HFFc6 (cell line): ENCODE data around the gene PPP3CA. TPM values are rescaled to one million over a fixed set of nuclear protein-coding genes. Genes with fewer than 3 reads are reported as not detected.

Source experiments
- DNase-seq: peaks from one replicate; pipeline ENCODE4 v3.0.0-alpha.2; 2018
- H3K27ac Mint-ChIP-seq: 2 replicates; pipeline ENCODE4 v1.8.0; 2020; ENCODE audit warnings: mild to moderate bottlenecking, mixed read lengths
- H3K27me3 Mint-ChIP-seq: 2 replicates; pipeline ENCODE4 v1.8.0; 2021; ENCODE audit warnings: mild to moderate bottlenecking, moderate library complexity, mixed read lengths; ENCODE audit not compliant: insufficient read depth
- H3K36me3 Mint-ChIP-seq: 2 replicates; pipeline ENCODE4 v1.8.0; 2021; ENCODE audit warnings: low read depth, mixed read lengths
- H3K4me1 Mint-ChIP-seq: 2 replicates; pipeline ENCODE4 v1.8.0; 2020; ENCODE audit warnings: low read depth, mixed read lengths
- H3K4me3 Mint-ChIP-seq: 2 replicates; pipeline ENCODE4 v1.8.0; 2020; ENCODE audit warnings: mild to moderate bottlenecking, moderate library complexity, mixed read lengths
- H3K9me3 Mint-ChIP-seq: 2 replicates; pipeline ENCODE4 v1.8.0; 2020; ENCODE audit warnings: mild to moderate bottlenecking, mixed read lengths
- total RNA-seq, 6 experiments: library from RNA; stranded (reverse); fragmentation: NEBNext Ultra II Directional; extraction: Animal tissue kit (Norgen Biotek cat#: 25700); gene quantifications; 2 replicates in 1 of 6; 3 replicates in 5 of 6; pipeline ENCODE4 v1.2.3, GENCODE V29; 2021
- TF ChIP-seq, protein P1 (sequence below): fragments of 200-600 bp; sonication (generic); IDR thresholded peaks from 2 replicates; pipeline ENCODE4 v1.5.0; 2021; ENCODE audit warnings: antibody characterized with exemption, mild to moderate bottlenecking

PPP3CA gene
- total RNA-seq, 6 experiments from 2014 or later: 45.9 to 59.6 (median 55.0) TPM

DNA sequence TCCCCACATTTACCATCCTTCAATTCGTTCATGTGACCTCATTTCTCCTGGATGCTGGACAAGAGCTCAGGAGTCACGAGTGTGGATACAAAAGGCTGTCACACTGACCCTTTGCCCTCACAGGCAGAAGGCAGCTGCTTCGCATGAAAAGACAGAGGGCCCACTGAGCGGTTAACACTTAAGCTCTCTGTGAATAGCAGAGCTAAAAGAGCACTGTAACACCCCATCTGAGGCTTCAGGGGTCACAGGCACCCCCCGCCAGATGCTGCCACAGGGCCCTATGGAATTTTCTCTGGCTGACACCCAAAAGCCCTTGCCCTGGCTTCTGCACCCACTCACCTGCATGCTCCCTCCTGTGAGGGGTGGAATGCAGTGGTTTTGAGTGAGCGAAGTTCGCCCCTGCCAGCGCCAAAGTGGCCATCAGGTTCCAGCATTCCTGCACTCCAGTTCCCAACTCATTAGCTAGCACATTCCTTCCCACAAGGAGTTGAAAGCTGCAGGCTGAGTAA, 360.9 kb downstream of the PPP3CA start:
- H3K27me3 Mint-ChIP-seq: peaks cover 7% of the 10 kb centered on the region; the same call in 1 of the 2 replicates
- H3K9me3 Mint-ChIP-seq: no peaks in the 10 kb centered on the region
- H3K36me3 Mint-ChIP-seq: no peaks in the 10 kb centered on the region
- H3K4me3 Mint-ChIP-seq: no peak overlapping the region
- no peak for DNase-seq
- TF ChIP-seq, protein P1, sequence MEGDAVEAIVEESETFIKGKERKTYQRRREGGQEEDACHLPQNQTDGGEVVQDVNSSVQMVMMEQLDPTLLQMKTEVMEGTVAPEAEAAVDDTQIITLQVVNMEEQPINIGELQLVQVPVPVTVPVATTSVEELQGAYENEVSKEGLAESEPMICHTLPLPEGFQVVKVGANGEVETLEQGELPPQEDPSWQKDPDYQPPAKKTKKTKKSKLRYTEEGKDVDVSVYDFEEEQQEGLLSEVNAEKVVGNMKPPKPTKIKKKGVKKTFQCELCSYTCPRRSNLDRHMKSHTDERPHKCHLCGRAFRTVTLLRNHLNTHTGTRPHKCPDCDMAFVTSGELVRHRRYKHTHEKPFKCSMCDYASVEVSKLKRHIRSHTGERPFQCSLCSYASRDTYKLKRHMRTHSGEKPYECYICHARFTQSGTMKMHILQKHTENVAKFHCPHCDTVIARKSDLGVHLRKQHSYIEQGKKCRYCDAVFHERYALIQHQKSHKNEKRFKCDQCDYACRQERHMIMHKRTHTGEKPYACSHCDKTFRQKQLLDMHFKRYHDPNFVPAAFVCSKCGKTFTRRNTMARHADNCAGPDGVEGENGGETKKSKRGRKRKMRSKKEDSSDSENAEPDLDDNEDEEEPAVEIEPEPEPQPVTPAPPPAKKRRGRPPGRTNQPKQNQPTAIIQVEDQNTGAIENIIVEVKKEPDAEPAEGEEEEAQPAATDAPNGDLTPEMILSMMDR: no peak
- H3K4me1 Mint-ChIP-seq: peaks cover 30% of the 10 kb centered on the region
- H3K27ac Mint-ChIP-seq: no peak overlapping the region

DNA sequence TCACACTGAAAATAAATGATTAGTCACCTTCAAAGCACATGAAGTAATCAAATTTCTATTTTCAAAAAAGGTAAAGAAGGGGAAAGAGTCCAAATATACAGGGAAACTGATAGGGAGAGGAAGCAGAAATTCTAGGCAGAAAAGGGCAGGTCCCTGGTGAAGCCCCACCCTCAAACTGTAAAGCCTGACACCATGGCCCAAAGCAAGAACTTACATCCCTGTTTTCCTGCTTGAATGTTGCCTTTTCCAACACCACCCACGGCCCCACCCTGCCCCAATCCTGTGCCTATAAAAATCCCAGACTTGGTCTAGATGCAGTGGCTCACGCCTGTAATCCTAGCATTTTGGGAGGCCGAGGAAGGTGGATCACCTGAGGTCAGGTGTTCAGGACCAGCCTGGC, 361.8 kb downstream of the PPP3CA start:
- H3K9me3 Mint-ChIP-seq: no peaks in the 10 kb centered on the region
- peaks cover 9% of the 10 kb centered on the region; the same call in 1 of the 2 replicates for H3K27me3 Mint-ChIP-seq
- H3K4me1 Mint-ChIP-seq: peaks cover 24% of the 10 kb centered on the region
- H3K27ac Mint-ChIP-seq: no peak overlapping the region
- no peak for DNase-seq
- no peaks in the 10 kb centered on the region for H3K36me3 Mint-ChIP-seq
- H3K4me3 Mint-ChIP-seq: no peak overlapping the region
- TF ChIP-seq, protein P1: no peak

DNA sequence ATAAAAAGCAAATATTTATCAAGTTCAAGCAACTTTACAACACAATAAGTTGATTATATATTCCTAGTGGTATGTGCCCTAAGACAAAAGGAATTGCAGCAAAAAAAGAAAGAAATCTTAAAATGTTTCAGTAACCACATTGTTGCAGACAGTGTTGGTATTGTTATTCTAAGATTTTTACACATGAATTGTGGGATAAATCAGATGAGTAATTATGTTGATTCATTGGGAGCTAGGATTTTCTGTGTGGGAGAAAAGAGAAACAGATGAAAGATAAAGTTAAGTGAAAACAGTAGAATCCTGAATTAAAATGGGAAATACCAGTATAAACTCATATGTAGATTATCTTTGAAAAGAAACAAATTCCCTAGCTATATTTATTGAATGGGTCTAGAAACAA, 362.4 kb downstream of the PPP3CA start:
- H3K27ac Mint-ChIP-seq: peak overlapping the region; percentile 40; the same call in 1 of the 2 replicates
- TF ChIP-seq, protein P1: no peak

DNA sequence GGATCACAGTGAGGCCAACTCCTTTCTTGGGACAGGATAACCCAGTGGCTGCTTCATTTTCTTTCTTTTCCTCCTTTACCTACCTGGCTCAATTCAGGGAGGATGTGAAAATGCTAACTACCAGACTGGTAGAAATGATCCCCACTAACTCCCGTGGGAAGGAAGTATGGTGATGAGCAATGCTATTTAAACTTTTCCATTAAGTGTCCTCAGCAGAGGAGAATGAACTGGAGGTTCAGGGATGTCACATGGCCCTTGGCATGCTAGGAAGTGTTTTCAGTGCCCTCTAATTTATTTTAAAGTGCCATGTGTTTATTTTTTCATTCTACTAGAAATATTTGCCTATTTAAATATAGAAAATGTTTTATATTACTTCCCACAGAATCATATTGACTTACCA, 363.9 kb downstream of the PPP3CA start:
- DNase-seq: no peak
- H3K4me1 Mint-ChIP-seq: peaks cover 24% of the 10 kb centered on the region
- TF ChIP-seq, protein P1: no peak
- no peaks in the 10 kb centered on the region for H3K9me3 Mint-ChIP-seq
- no peak overlapping the region for H3K27ac Mint-ChIP-seq
- H3K4me3 Mint-ChIP-seq: no peak overlapping the region
- peaks cover 6% of the 10 kb centered on the region for H3K27me3 Mint-ChIP-seq
- H3K36me3 Mint-ChIP-seq: no peaks in the 10 kb centered on the region

More for the DNA sequence above, 362.4 kb downstream of the PPP3CA start:
- Mint-ChIP-seq H3K27me3 (peaks cover 9% of the 10 kb centered on the region), H3K4me1 (peaks cover 24% of the 10 kb centered on the region), H3K36me3 (no peaks in the 10 kb centered on the region), H3K9me3 (no peaks in the 10 kb centered on the region), H3K4me3 (peak overlapping the region; percentile 19; the same call in 1 of the 2 replicates)
- DNase-seq: peak; percentile 77

DNA sequence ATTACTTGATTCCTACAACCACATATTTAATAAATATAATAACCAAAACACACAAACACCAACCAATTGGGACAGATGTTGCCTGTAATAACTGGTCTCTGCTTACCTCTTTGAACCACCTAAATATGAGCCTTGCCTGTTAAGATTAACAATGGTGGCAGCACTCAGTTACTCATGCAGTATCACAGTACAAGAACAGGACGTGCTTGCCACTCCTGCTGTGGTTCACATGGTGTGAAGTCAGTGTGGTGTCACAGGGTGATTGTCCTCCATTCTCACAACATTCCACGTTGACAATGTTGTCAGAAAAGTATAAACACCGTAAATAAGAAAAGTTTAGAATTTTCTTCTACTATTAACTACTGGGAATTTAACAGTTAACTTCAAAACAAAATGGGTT, 365.0 kb downstream of the PPP3CA start:
- Mint-ChIP-seq H3K4me1 (peaks cover 24% of the 10 kb centered on the region), H3K9me3 (no peaks in the 10 kb centered on the region), H3K4me3 (no peak overlapping the region), H3K36me3 (no peaks in the 10 kb centered on the region), H3K27me3 (peaks cover 1% of the 10 kb centered on the region), H3K27ac (no peak overlapping the region)
- TF ChIP-seq, protein P1: no peak
- no peak for DNase-seq
